B cell (primary cell): Measurements from ENCODE around the gene GGTLC2. TPM values are rescaled to one million over a fixed set of nuclear protein-coding genes. Genes with fewer than 3 reads are reported as not detected.
A peak's percentile ranks its signal among the peaks of the same experiment; 100 is the strongest.
"Not testable (repeated sequence)": the region's sequence is repeated elsewhere in the genome, so short reads cannot be mapped to it uniquely, and the experiment has no call there.

Experiments
- ATAC-seq: fragments of 200-7000 bp; cut with Tn5 transposase; one replicate; pipeline ENCODE4 v1.10.0; 2021; ENCODE audit warnings: low read depth, mild to moderate bottlenecking, moderate number of reproducible peaks, moderate library complexity
- CTCF ChIA-PET: fragments of 350-600 bp; sonication (Branson Sonifier 250); formaldehyde crosslinking; loops from one replicate; lab custom pipeline; 2021; ENCODE audit warnings: antibody characterized with exemption, inconsistent platforms; lab: Charles Lee
- POLR2A ChIA-PET: fragments of 350-600 bp; sonication (Branson Sonifier 250); formaldehyde crosslinking; loops from one replicate; lab custom pipeline; 2021; ENCODE audit warnings: antibody characterized with exemption; lab: Charles Lee
- DNase-seq: peaks from one replicate; pipeline ENCODE4 v3.0.0; 2013
- H2AFZ ChIP-seq: 2 replicates; pipeline ENCODE4 v1.6.1; 2012; ENCODE audit warnings: mild to moderate bottlenecking, low read depth, low read length; ENCODE audit not compliant: insufficient read depth, poor library complexity, severe bottlenecking
- H3K27ac ChIP-seq, 2 donors: 1 replicate in 1 of 2; 2 replicates in 1 of 2; pipeline ENCODE4 v1.5.1; 2012 to 2013; ENCODE audit warnings: low read length in 2 of 2, mild to moderate bottlenecking in 2 of 2, moderate library complexity in 1 of 2
- H3K27me3 ChIP-seq, 4 experiments: fragments of 200-600 bp in 1 of 4; sonication (generic) in 1 of 4; replicated peaks in 1 of 4; 1 replicate in 2 of 4; 2 replicates in 2 of 4; pipeline versions ENCODE4 v1.6.1 to v1.7.0; 2013 to 2016; ENCODE audit warnings: low read length in 3 of 4, mild to moderate bottlenecking in 2 of 4, mixed read lengths in 1 of 4, moderate library complexity in 1 of 4; ENCODE audit not compliant: insufficient read depth in 4 of 4, control insufficient read depth in 3 of 4; ENCODE audit errors: control extremely low read depth in 1 of 4
- H3K36me3 ChIP-seq, 2 experiments: replicated peaks in 1 of 2; 1 replicate in 1 of 2; 2 replicates in 1 of 2; pipeline versions ENCODE4 v1.6.1 to v1.7.1; 2013; ENCODE audit warnings: low read length in 1 of 2; ENCODE audit not compliant: insufficient read depth in 2 of 2, control insufficient read depth in 1 of 2; ENCODE audit errors: control extremely low read depth in 1 of 2, extremely low read depth in 1 of 2
- H3K4me1 ChIP-seq, 2 donors: fragments of 200-600 bp in 1 of 2; sonication (generic) in 1 of 2; 1 replicate in 1 of 2; 2 replicates in 1 of 2; pipeline versions ENCODE4 v1.5.1 to v1.6.1; 2013 to 2017; ENCODE audit warnings: low read length in 2 of 2; ENCODE audit not compliant: control insufficient read depth in 2 of 2, insufficient read depth in 2 of 2
- H3K4me2 ChIP-seq: replicated peaks from 2 replicates; pipeline ENCODE3; 2012; ENCODE audit warnings: mild to moderate bottlenecking, low read depth, low read length; ENCODE audit not compliant: poor library complexity, severe bottlenecking
- H3K4me3 ChIP-seq, 5 experiments: fragments of 200-600 bp in 1 of 5; sonication (generic) in 1 of 5; 1 replicate in 3 of 5; 2 replicates in 2 of 5; pipeline versions ENCODE4 v1.5.1 to v1.7.0; 2011 to 2016; ENCODE audit warnings: low read length in 4 of 5, mild to moderate bottlenecking in 4 of 5, low read depth in 2 of 5, control low read depth in 1 of 5, moderate library complexity in 1 of 5; ENCODE audit not compliant: insufficient read depth in 1 of 5; ENCODE audit errors: control extremely low read depth in 1 of 5, extremely low read depth in 1 of 5
- H3K79me2 ChIP-seq: fragments of 200-600 bp; sonication (generic); one replicate; pipeline ENCODE4 v1.6.0; 2016; ENCODE audit warnings: low read length; ENCODE audit not compliant: control insufficient read depth, insufficient read depth
- H3K9ac ChIP-seq: fragments of 200-600 bp; sonication (generic); 2 replicates; pipeline ENCODE4 v1.6.1; 2017; ENCODE audit warnings: mild to moderate bottlenecking, low read length, moderate library complexity
- H3K9me3 ChIP-seq, 3 donors: one replicate each; pipeline versions ENCODE4 v1.6.1 to v1.7.1; 2013; ENCODE audit warnings: low read length in 2 of 3; ENCODE audit not compliant: control insufficient read depth in 2 of 3, insufficient read depth in 1 of 3; ENCODE audit errors: control extremely low read depth in 1 of 3
- H4K20me1 ChIP-seq: 2 replicates; pipeline ENCODE4 v1.6.0; 2012; ENCODE audit warnings: mild to moderate bottlenecking, low read length; ENCODE audit not compliant: insufficient read depth, control insufficient read depth, poor library complexity, severe bottlenecking
- H3K27ac Mint-ChIP-seq: one replicate; pipeline ENCODE4 v1.8.0; 2021; ENCODE audit warnings: mixed read lengths
- H3K27me3 Mint-ChIP-seq: one replicate; pipeline ENCODE4 v1.8.0; 2021; ENCODE audit warnings: mixed read lengths
- H3K4me1 Mint-ChIP-seq: one replicate; pipeline ENCODE4 v1.8.0; 2021; ENCODE audit warnings: mixed read lengths
- H3K4me3 Mint-ChIP-seq: one replicate; pipeline ENCODE4 v1.8.0; 2021; ENCODE audit warnings: mixed read lengths
- H3K9me3 Mint-ChIP-seq: one replicate; pipeline ENCODE4 v1.8.0; 2022; ENCODE audit warnings: mixed read lengths; ENCODE audit not compliant: insufficient read depth
- WGBS: methylation state at CpG from one replicate; pipeline ENCODE4 v1.1.5; 2013; ENCODE audit warnings: missing lambda C conversion rate; ENCODE audit not compliant: insufficient coverage; 5-methylcytosine and 5-hydroxymethylcytosine counted together
- intact Hi-C: fragments of 100-400 bp; cut with micrococcal nuclease; formaldehyde crosslinking; loops from one replicate; pipeline ENCODE4 v1.10.0; 2022
- polyA plus RNA-seq: library from polyadenylated mRNA; depleted of rRNA; stranded (reverse); fragments of >200 nt; gene quantifications from 2 replicates; pipeline ENCODE4 v1.2.3, GENCODE V29; 2012
- total RNA-seq, 2 donors: library from RNA; stranded (reverse); fragments of 120-200 nt in 1 of 2; gene quantifications; 1 replicate in 1 of 2; 2 replicates in 1 of 2; pipeline versions ENCODE4 v1.2.3 to v1.2.4, GENCODE V29; 2013 to 2022

GGTLC2 gene
- total and polyA plus RNA-seq, 2 donors (not counting 1 experiment from before 2014, with no cell fraction given), result not detected

GRCh38 chr22:22651593-22651992 lies 7.2 kb downstream of the GGTLC2 start:
- CTCF ChIA-PET, ATAC-seq, H3K4me3 ChIP-seq, intact Hi-C loops, H3K27ac Mint-ChIP-seq, H3K27ac ChIP-seq, H3K27me3 Mint-ChIP-seq, DNase-seq, H2AFZ ChIP-seq, H3K4me2 ChIP-seq, H3K9me3 ChIP-seq, H3K9me3 Mint-ChIP-seq, POLR2A ChIA-PET, H3K9ac ChIP-seq, H3K36me3 ChIP-seq, H3K27me3 ChIP-seq, H3K79me2 ChIP-seq, H4K20me1 ChIP-seq: not testable (repeated sequence)
- Mint-ChIP-seq H3K4me1 (peaks cover 22% of the 10 kb centered on the region), H3K4me3 (peak overlapping the region; percentile 26)
- peaks cover 0 to 14% of the 10 kb centered on the region in 2 donors for H3K4me1 ChIP-seq
- 100% methylated on average over 1 of the region's 10 CpGs for WGBS

GRCh38 chr22:22652102-22652501 lies 7.7 kb downstream of the GGTLC2 start:
- H4K20me1 ChIP-seq, ATAC-seq, H3K9me3 Mint-ChIP-seq, intact Hi-C loops, H3K27me3 ChIP-seq, H2AFZ ChIP-seq, H3K27ac Mint-ChIP-seq, DNase-seq, H3K4me3 ChIP-seq, H3K9me3 ChIP-seq, H3K27me3 Mint-ChIP-seq, H3K4me2 ChIP-seq, H3K36me3 ChIP-seq, H3K9ac ChIP-seq, H3K79me2 ChIP-seq, CTCF ChIA-PET, POLR2A ChIA-PET, H3K27ac ChIP-seq: not testable (repeated sequence)
- WGBS, result 96% methylated on average over 9 of the region's 12 CpGs
- peak overlapping the region; percentile 49 for H3K4me3 Mint-ChIP-seq
- peaks cover 22% of the 10 kb centered on the region for H3K4me1 Mint-ChIP-seq
- H3K4me1 ChIP-seq, result peaks cover 0 to 14% of the 10 kb centered on the region in 2 donors

GRCh38 chr22:22652573-22652972 lies 8.2 kb downstream of the GGTLC2 start:
- Mint-ChIP-seq H3K4me3 (peak overlapping the region; percentile 49), H3K4me1 (peaks cover 22% of the 10 kb centered on the region)
- H3K9me3 Mint-ChIP-seq, ATAC-seq, H3K4me2 ChIP-seq, DNase-seq, H4K20me1 ChIP-seq, H3K9ac ChIP-seq, CTCF ChIA-PET, H3K27ac ChIP-seq, POLR2A ChIA-PET, H3K79me2 ChIP-seq, H3K27me3 ChIP-seq, H2AFZ ChIP-seq, H3K27ac Mint-ChIP-seq, H3K36me3 ChIP-seq, H3K4me3 ChIP-seq, H3K9me3 ChIP-seq, H3K27me3 Mint-ChIP-seq, intact Hi-C loops: not testable (repeated sequence)
- peaks cover 0 to 14% of the 10 kb centered on the region in 2 donors for H3K4me1 ChIP-seq
- WGBS, result 33% methylated on average over 3 of the region's 6 CpGs

GRCh38 chr22:22653677-22654381 lies 9.4 kb downstream of the GGTLC2 start:
- Mint-ChIP-seq H3K4me1 (peaks cover 22% of the 10 kb centered on the region), H3K4me3 (peak overlapping the region; percentile 47)
- H3K27ac Mint-ChIP-seq, H4K20me1 ChIP-seq, H3K4me3 ChIP-seq, H2AFZ ChIP-seq, H3K9me3 Mint-ChIP-seq, POLR2A ChIA-PET, H3K9ac ChIP-seq, intact Hi-C loops, H3K27ac ChIP-seq, ATAC-seq, H3K79me2 ChIP-seq, H3K27me3 ChIP-seq, H3K4me2 ChIP-seq, H3K27me3 Mint-ChIP-seq, H3K9me3 ChIP-seq, H3K36me3 ChIP-seq: not testable (repeated sequence)
- CTCF ChIA-PET, result interaction anchor here (1.3 to 4.9 kb wide), 3 partner anchors 12 to 92 kb away, joined by 3 to 28 read pairs (median 3); no protein-coding TSS in a partner anchor
- DNase-seq, result peak; percentile 20
- peaks cover 0 to 14% of the 10 kb centered on the region in 2 donors for H3K4me1 ChIP-seq
- WGBS, result no CpG with 5 or more reads among the region's 13 CpGs
